Measurements from ENCODE around the gene UVRAG. TPM values are rescaled to one million over a fixed set of nuclear protein-coding genes. Genes with fewer than 3 reads are reported as not detected.

The UVRAG gene
- total and polyA plus RNA-seq, 8 donors, result 4.7 to 55.5 (median 20.5) TPM

GRCh38 chr11:75776546-75776945 is 38.5 kb upstream of the UVRAG start:
- TF ChIP-seq, protein P1, sequence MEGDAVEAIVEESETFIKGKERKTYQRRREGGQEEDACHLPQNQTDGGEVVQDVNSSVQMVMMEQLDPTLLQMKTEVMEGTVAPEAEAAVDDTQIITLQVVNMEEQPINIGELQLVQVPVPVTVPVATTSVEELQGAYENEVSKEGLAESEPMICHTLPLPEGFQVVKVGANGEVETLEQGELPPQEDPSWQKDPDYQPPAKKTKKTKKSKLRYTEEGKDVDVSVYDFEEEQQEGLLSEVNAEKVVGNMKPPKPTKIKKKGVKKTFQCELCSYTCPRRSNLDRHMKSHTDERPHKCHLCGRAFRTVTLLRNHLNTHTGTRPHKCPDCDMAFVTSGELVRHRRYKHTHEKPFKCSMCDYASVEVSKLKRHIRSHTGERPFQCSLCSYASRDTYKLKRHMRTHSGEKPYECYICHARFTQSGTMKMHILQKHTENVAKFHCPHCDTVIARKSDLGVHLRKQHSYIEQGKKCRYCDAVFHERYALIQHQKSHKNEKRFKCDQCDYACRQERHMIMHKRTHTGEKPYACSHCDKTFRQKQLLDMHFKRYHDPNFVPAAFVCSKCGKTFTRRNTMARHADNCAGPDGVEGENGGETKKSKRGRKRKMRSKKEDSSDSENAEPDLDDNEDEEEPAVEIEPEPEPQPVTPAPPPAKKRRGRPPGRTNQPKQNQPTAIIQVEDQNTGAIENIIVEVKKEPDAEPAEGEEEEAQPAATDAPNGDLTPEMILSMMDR (IDR thresholded peaks at IDR 0.05), result no peak
- no peak for TF ChIP-seq EP300 (IDR thresholded peaks at IDR 0.05)
- TF ChIP-seq POLR2A (IDR thresholded peaks at IDR 0.05), result no peak
- TF ChIP-seq POLR2AphosphoS5 (IDR thresholded peaks at IDR 0.05), result no peak

GRCh38 chr11:75777461-75778110 is 37.4 kb upstream of the UVRAG start:
- Histone ChIP-seq H3K36me3 (no peaks in the 10 kb centered on the region), H3K27me3 (no peaks in the 10 kb centered on the region), H3K9me3 (no peaks in the 10 kb centered on the region), H3K4me1 (no peaks in the 10 kb centered on the region), H3K27ac (peak overlapping the region in 2 of 5 donors; percentile 5 to 56), H3K4me3 (no peak overlapping the region)
- intact Hi-C loops (cut with DNase I; ENCODE audit: low total_unique reads), result no loop called here
- WGBS, 5 donors, result 83 to 92% (median 91%) methylated on average over 13 of the region's 13 CpGs
- TF ChIP-seq POLR2A (IDR thresholded peaks at IDR 0.05), result no peak
- TF ChIP-seq EP300 (IDR thresholded peaks at IDR 0.05), result no peak
- no peak for TF ChIP-seq POLR2AphosphoS5 (IDR thresholded peaks at IDR 0.05)
- TF ChIP-seq, protein P1 (IDR thresholded peaks at IDR 0.05), result no peak
- no peak for DNase-seq

More at GRCh38 chr11:75776546-75776945, 38.5 kb upstream of the UVRAG start:
- H3K4me3 ChIP-seq, result no peak overlapping the region
- H3K27me3 ChIP-seq, result no peaks in the 10 kb centered on the region
- no peak overlapping the region for H3K27ac ChIP-seq
- DNase-seq, result no peak
- H3K9me3 ChIP-seq, result no peaks in the 10 kb centered on the region
- 90 to 100% (median 95%) methylated on average over 3 to 4 of the region's 4 CpGs for WGBS, 5 donors
- intact Hi-C loops (cut with DNase I; ENCODE audit: low total_unique reads), result no loop called here
- H3K36me3 ChIP-seq, result no peaks in the 10 kb centered on the region
- no peaks in the 10 kb centered on the region for H3K4me1 ChIP-seq

GRCh38 chr11:75778962-75779361 is 36.0 kb upstream of the UVRAG start:
- DNase-seq, result no peak
- peaks cover 0 to 5% (median 0%) of the 10 kb centered on the region in 4 donors for H3K4me1 ChIP-seq
- no peak for TF ChIP-seq POLR2AphosphoS5 (IDR thresholded peaks at IDR 0.05)
- TF ChIP-seq, protein P1 (IDR thresholded peaks at IDR 0.05), result no peak
- no peak for TF ChIP-seq EP300 (IDR thresholded peaks at IDR 0.05)
- TF ChIP-seq POLR2A (IDR thresholded peaks at IDR 0.05), result no peak
- WGBS, 5 donors, result 82 to 94% (median 87%) methylated on average over 3 to 5 of the region's 5 CpGs
- H3K4me3 ChIP-seq, result no peak overlapping the region
- H3K9me3 ChIP-seq, result no peaks in the 10 kb centered on the region
- intact Hi-C loops (cut with DNase I; ENCODE audit: low total_unique reads), result no loop called here
- no peak overlapping the region for H3K27ac ChIP-seq
- no peaks in the 10 kb centered on the region for H3K27me3 ChIP-seq
- no peaks in the 10 kb centered on the region for H3K36me3 ChIP-seq

- intact Hi-C loops (cut with DNase I; ENCODE audit: low total_unique reads), result no loop called here
- TF ChIP-seq EP300 (IDR thresholded peaks at IDR 0.05) (no peak), POLR2AphosphoS5 (IDR thresholded peaks at IDR 0.05) (no peak), POLR2A (IDR thresholded peaks at IDR 0.05) (no peak)
- TF ChIP-seq, protein P1 (IDR thresholded peaks at IDR 0.05), result no peak
- no peak overlapping the region for H3K27ac ChIP-seq
- H3K36me3 ChIP-seq, result no peaks in the 10 kb centered on the region
- H3K9me3 ChIP-seq, result no peaks in the 10 kb centered on the region
- H3K27me3 ChIP-seq, result no peaks in the 10 kb centered on the region
- 58 to 90% (median 71%) methylated on average over 2 of the region's 2 CpGs for WGBS, 5 donors
- DNase-seq, result no peak
- H3K4me3 ChIP-seq, result no peak overlapping the region
- peaks cover 0 to 6% (median 0%) of the 10 kb centered on the region in 4 donors for H3K4me1 ChIP-seq
These were observed 35.0 kb upstream of the UVRAG start for GRCh38 chr11:75779960-75780359.

Measured in stomach (tissue), 9 donors.